GM23338 (cell line): ENCODE results near the gene PPP2CA. TPM values are rescaled to one million over a fixed set of nuclear protein-coding genes. Genes with fewer than 3 reads are reported as not detected.

Experiments
- ATAC-seq: fragments of 200-7000 bp; cut with Tn5 transposase; 3 replicates; pipeline ENCODE4 v1.9.1; 2020
- DNase-seq: peaks from one replicate; pipeline ENCODE4 v3.0.0-alpha.2; 2015; ENCODE audit warnings: low spot score
- H2AFZ ChIP-seq: fragments of 200-600 bp; sonication (generic); 2 replicates; pipeline ENCODE4 v1.8.0; 2016; ENCODE audit warnings: antibody characterized with exemption, mild to moderate bottlenecking, moderate library complexity
- H3F3A ChIP-seq: fragments of 200-600 bp; sonication (generic); replicated peaks from 2 replicates; pipeline ENCODE4 v1.8.0; 2017; ENCODE audit warnings: antibody characterized with exemption, mixed run types, low read depth
- H3K27ac ChIP-seq: fragments of 200-600 bp; sonication (generic); 2 replicates; pipeline ENCODE4 v1.6.1; 2016; ENCODE audit warnings: low read depth
- H3K27me3 ChIP-seq: fragments of 200-600 bp; sonication (generic); 2 replicates; pipeline ENCODE4 v1.8.0; 2016; ENCODE audit warnings: mild to moderate bottlenecking, mixed run types, moderate library complexity; ENCODE audit not compliant: insufficient read depth
- H3K36me3 ChIP-seq: fragments of 200-600 bp; sonication (generic); 2 replicates; pipeline ENCODE4 v1.8.0; 2016; ENCODE audit warnings: mild to moderate bottlenecking; ENCODE audit not compliant: insufficient read depth
- H3K4me1 ChIP-seq: fragments of 200-600 bp; sonication (generic); 2 replicates; pipeline ENCODE4 v1.8.0; 2016; ENCODE audit warnings: mild to moderate bottlenecking, moderate library complexity; ENCODE audit not compliant: insufficient read depth
- H3K4me2 ChIP-seq: fragments of 200-600 bp; sonication (generic); 2 replicates; pipeline ENCODE4 v1.7.1; 2017; ENCODE audit warnings: mixed run types
- H3K4me3 ChIP-seq: fragments of 200-600 bp; sonication (generic); 2 replicates; pipeline ENCODE4 v1.6.1; 2016; ENCODE audit warnings: mixed run types
- H3K79me2 ChIP-seq: fragments of 200-600 bp; sonication (generic); replicated peaks from 2 replicates; pipeline ENCODE4 v1.8.0; 2017; ENCODE audit warnings: mild to moderate bottlenecking; ENCODE audit not compliant: insufficient read depth
- H3K9me2 ChIP-seq: fragments of 200-600 bp; sonication (generic); 2 replicates; pipeline ENCODE4 v1.8.0; 2017; ENCODE audit not compliant: insufficient read depth
- H4K20me1 ChIP-seq: fragments of 200-600 bp; sonication (generic); replicated peaks from 2 replicates; pipeline ENCODE4 v1.8.0; 2017; ENCODE audit warnings: mild to moderate bottlenecking; ENCODE audit not compliant: insufficient read depth
- H3K27ac Mint-ChIP-seq: 2 replicates; pipeline ENCODE4 v1.8.0; 2020; ENCODE audit warnings: inconsistent platforms, mild to moderate bottlenecking, moderate library complexity, mixed read lengths
- H3K27me3 Mint-ChIP-seq: 3 replicates; pipeline ENCODE4 v1.8.0; 2022; ENCODE audit warnings: low read depth, mild to moderate bottlenecking, moderate library complexity, mixed read lengths, inconsistent platforms; ENCODE audit not compliant: insufficient read depth, poor library complexity
- H3K36me3 Mint-ChIP-seq: 3 replicates; pipeline ENCODE4 v1.8.0; 2021; ENCODE audit warnings: low read depth, mild to moderate bottlenecking, inconsistent platforms, moderate library complexity, mixed read lengths
- H3K4me1 Mint-ChIP-seq: 3 replicates; pipeline ENCODE4 v1.8.0; 2020; ENCODE audit warnings: mild to moderate bottlenecking, inconsistent platforms, mixed read lengths
- H3K4me3 Mint-ChIP-seq: 3 replicates; pipeline ENCODE4 v1.8.0; 2021; ENCODE audit warnings: moderate library complexity, mild to moderate bottlenecking, inconsistent platforms, mixed read lengths
- H3K9me3 Mint-ChIP-seq: 3 replicates; pipeline ENCODE4 v1.8.0; 2020; ENCODE audit warnings: moderate library complexity, mild to moderate bottlenecking, inconsistent platforms, mixed read lengths
- CREB1 ChIP-seq: fragments of 250-450 bp; sonication (Bioruptor Pico); IDR thresholded peaks from 2 replicates; pipeline ENCODE4 v1.5.0; 2020; ENCODE audit warnings: low read depth, mild to moderate bottlenecking, moderate library complexity
- CTCF ChIP-seq, 2 experiments: fragments of 200-600 bp in 1 of 2; sonication (generic) in 1 of 2; conservative IDR thresholded peaks; 2 replicates each; pipeline versions ENCODE4 v1.5.1 to v1.6.1; 2016 to 2017; ENCODE audit warnings: antibody characterized with exemption in 2 of 2, low read depth in 2 of 2, mild to moderate bottlenecking in 2 of 2, moderate library complexity in 1 of 2
- JUNB ChIP-seq: IDR thresholded peaks from one replicate; pipeline ENCODE4 v1.6.1; 2016; ENCODE audit warnings: antibody characterized with exemption; ENCODE audit not compliant: unreplicated experiment
- POLR2AphosphoS5 ChIP-seq: IDR thresholded peaks from 2 replicates; pipeline ENCODE4 v1.6.1; 2016; ENCODE audit warnings: antibody characterized with exemption, low read depth
- ZNF462 ChIP-seq: fragments of 250-450 bp; sonication (Bioruptor Pico); IDR thresholded peaks from 2 replicates; pipeline ENCODE4 v1.5.0; 2020; ENCODE audit warnings: mild to moderate bottlenecking, moderate library complexity
- polyA plus RNA-seq: library from polyadenylated mRNA; unstranded; fragments of >200 nt; fragmentation: Nextera tagmentation; extraction: Ambion mirVana; gene quantifications from 2 replicates; pipeline ENCODE4 v1.2.1, GENCODE V29; 2016
- total RNA-seq: library from RNA; depleted of rRNA; stranded (reverse); fragments of >200 nt; shearing (Covaris generic); gene quantifications from 2 replicates; pipeline ENCODE4 v1.2.3, GENCODE V29; 2014
- TF ChIP-seq, protein P1 (sequence below): IDR thresholded peaks from one replicate; pipeline ENCODE4 v1.6.1; 2018; ENCODE audit warnings: antibody characterized with exemption; ENCODE audit not compliant: unreplicated experiment

The PPP2CA gene
- total and polyA plus RNA-seq, 2 experiments from 2014 or later, result 131 to 316 TPM

GRCh38 chr5:134227259-134227658 is 1.4 kb upstream of the PPP2CA start:
- H3K27me3 ChIP-seq, result no peaks in the 10 kb centered on the region
- Mint-ChIP-seq H3K27ac (no peak overlapping the region; the same call in 1 of the 2 replicates), H3K36me3 (peaks cover 21% of the 10 kb centered on the region), H3K4me1 (peaks cover 27% of the 10 kb centered on the region), H3K4me3 (peak overlapping the region; percentile 98), H3K9me3 (no peaks in the 10 kb centered on the region; the same call in 2 of the 3 replicates), H3K27me3 (peaks cover 13% of the 10 kb centered on the region)
- peak overlapping the region; percentile 93 for H2AFZ ChIP-seq
- peak overlapping the region; percentile 92 for H3K4me3 ChIP-seq
- no peaks in the 10 kb centered on the region; the same call in 1 of the 2 replicates for H3F3A ChIP-seq
- peak in 1 of 2 experiments; percentile 21; a peak in 1 of 4 replicates for TF ChIP-seq CTCF (conservative IDR thresholded peaks at IDR 0.05; ENCODE audit: low read depth in 2 of 2)
- no peak for TF ChIP-seq JUNB
- peak overlapping the region; percentile 89 for H3K4me2 ChIP-seq
- peak; percentile 79 for DNase-seq
- peaks cover 28% of the 10 kb centered on the region for H4K20me1 ChIP-seq
- H3K79me2 ChIP-seq, result peaks cover 40% of the 10 kb centered on the region
- H3K4me1 ChIP-seq, result peaks cover 26% of the 10 kb centered on the region
- no peaks in the 10 kb centered on the region for H3K9me2 ChIP-seq
- H3K27ac ChIP-seq, result no peak overlapping the region; the same call in 1 of the 2 replicates
- peak; percentile 60 for ATAC-seq
- no peaks in the 10 kb centered on the region for H3K36me3 ChIP-seq

DNA sequence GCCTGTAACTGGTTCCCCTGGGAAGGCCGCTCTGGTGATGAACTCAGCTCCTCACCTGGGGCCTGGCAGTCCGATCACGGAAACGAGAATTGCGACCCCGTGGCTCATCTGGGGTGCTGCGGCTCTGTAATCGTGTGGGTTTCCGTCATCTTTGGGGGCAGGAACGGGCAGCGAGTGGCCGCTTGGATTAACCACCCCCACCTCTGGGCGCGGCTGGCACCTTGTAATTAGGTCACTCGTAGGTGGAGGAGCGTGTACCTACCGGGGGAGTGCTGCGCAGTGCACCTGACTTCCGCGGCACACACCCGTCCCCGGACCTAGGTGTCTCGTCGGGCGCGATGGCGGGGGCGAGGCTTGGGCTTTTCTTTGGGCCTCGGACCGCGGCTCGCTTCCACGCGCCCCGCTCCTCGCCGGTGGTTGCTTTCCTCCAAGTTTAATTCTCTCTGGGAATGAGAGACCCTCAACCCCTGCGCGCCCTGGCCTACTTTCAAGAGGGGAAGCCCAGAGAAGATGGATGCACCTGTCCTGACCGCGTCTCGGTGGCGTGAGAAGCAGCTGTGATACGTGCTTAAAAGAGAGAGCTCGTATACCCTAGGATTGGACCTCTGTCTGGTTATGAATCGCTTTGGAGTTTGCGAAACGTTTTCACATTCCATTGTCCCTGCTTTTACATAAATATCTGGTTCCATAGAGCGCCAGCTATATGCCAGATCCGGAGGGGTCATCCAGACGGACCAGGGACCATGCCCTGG is 744 bp upstream of the PPP2CA start:
- H3K36me3 Mint-ChIP-seq, result peaks cover 26% of the 10 kb centered on the region
- no peaks in the 10 kb centered on the region for H3K9me2 ChIP-seq
- DNase-seq (no peak), ATAC-seq (peak; percentile 55)
- peak overlapping the region; percentile 93 for H2AFZ ChIP-seq
- no peaks in the 10 kb centered on the region for H3K36me3 ChIP-seq
- peak overlapping the region; percentile 92 for H3K4me3 ChIP-seq
- H3K4me3 Mint-ChIP-seq, result peak overlapping the region; percentile 98
- H3K27ac Mint-ChIP-seq, result peak overlapping the region; percentile 99
- TF ChIP-seq POLR2AphosphoS5, result peak; percentile 69; the same call in 1 of the 2 replicates
- TF ChIP-seq, protein P1, sequence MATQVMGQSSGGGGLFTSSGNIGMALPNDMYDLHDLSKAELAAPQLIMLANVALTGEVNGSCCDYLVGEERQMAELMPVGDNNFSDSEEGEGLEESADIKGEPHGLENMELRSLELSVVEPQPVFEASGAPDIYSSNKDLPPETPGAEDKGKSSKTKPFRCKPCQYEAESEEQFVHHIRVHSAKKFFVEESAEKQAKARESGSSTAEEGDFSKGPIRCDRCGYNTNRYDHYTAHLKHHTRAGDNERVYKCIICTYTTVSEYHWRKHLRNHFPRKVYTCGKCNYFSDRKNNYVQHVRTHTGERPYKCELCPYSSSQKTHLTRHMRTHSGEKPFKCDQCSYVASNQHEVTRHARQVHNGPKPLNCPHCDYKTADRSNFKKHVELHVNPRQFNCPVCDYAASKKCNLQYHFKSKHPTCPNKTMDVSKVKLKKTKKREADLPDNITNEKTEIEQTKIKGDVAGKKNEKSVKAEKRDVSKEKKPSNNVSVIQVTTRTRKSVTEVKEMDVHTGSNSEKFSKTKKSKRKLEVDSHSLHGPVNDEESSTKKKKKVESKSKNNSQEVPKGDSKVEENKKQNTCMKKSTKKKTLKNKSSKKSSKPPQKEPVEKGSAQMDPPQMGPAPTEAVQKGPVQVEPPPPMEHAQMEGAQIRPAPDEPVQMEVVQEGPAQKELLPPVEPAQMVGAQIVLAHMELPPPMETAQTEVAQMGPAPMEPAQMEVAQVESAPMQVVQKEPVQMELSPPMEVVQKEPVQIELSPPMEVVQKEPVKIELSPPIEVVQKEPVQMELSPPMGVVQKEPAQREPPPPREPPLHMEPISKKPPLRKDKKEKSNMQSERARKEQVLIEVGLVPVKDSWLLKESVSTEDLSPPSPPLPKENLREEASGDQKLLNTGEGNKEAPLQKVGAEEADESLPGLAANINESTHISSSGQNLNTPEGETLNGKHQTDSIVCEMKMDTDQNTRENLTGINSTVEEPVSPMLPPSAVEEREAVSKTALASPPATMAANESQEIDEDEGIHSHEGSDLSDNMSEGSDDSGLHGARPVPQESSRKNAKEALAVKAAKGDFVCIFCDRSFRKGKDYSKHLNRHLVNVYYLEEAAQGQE, result no peak
- TF ChIP-seq CREB1, result 0 out of 2 replicates have a peak, but pooled peaks have one; percentile 24
- no peak for TF ChIP-seq ZNF462
- peak overlapping the region; percentile 89 for H3K4me2 ChIP-seq
- peaks cover 32% of the 10 kb centered on the region for H3K4me1 Mint-ChIP-seq
- H3K27me3 ChIP-seq, result no peaks in the 10 kb centered on the region
- no peaks in the 10 kb centered on the region; the same call in 1 of the 2 replicates for H3F3A ChIP-seq
- H3K27me3 Mint-ChIP-seq, result peaks cover 13% of the 10 kb centered on the region
- H3K79me2 ChIP-seq, result peaks cover 46% of the 10 kb centered on the region
- H3K27ac ChIP-seq, result peak overlapping the region; percentile 100
- no peaks in the 10 kb centered on the region; the same call in 2 of the 3 replicates for H3K9me3 Mint-ChIP-seq
- peaks cover 35% of the 10 kb centered on the region for H4K20me1 ChIP-seq
- H3K4me1 ChIP-seq, result peaks cover 31% of the 10 kb centered on the region
